Neural crest cell (in vitro differentiated cells): ENCODE measurements around the gene RIMKLB. TPM values are rescaled to one million over a fixed set of nuclear protein-coding genes. Genes with fewer than 3 reads are reported as not detected.

Source experiments
- DNase-seq: peaks from one replicate; pipeline ENCODE4 v3.0.0; 2021; ENCODE audit warnings: low read depth, mixed read lengths, low spot score
- H3K27ac Mint-ChIP-seq: one replicate; pipeline ENCODE4 v1.8.0; 2021; ENCODE audit warnings: mild to moderate bottlenecking, mixed read lengths; ENCODE audit not compliant: unreplicated experiment
- H3K27me3 Mint-ChIP-seq: 2 replicates; pipeline ENCODE4 v1.8.0; 2021; ENCODE audit warnings: low read depth, mild to moderate bottlenecking, mixed read lengths
- H3K36me3 Mint-ChIP-seq: 2 replicates; pipeline ENCODE4 v1.8.0; 2021; ENCODE audit warnings: low read depth, mild to moderate bottlenecking, mixed read lengths
- H3K4me1 Mint-ChIP-seq: 2 replicates; pipeline ENCODE4 v1.8.0; 2021; ENCODE audit warnings: mixed read lengths
- H3K4me3 Mint-ChIP-seq: one replicate; pipeline ENCODE4 v1.8.0; 2021; ENCODE audit warnings: mild to moderate bottlenecking, mixed read lengths
- H3K9me3 Mint-ChIP-seq: 2 replicates; pipeline ENCODE4 v1.8.0; 2021; ENCODE audit warnings: mixed read lengths
- total RNA-seq: library from RNA; stranded (reverse); gene quantifications from 2 replicates; pipeline ENCODE4 v1.2.1, GENCODE V29; 2021
- TF ChIP-seq, protein P1 (sequence below): fragments of 200-600 bp; sonication (generic); conservative IDR thresholded peaks from 2 replicates; pipeline ENCODE4 v1.5.0; 2021; ENCODE audit warnings: antibody characterized with exemption, mild to moderate bottlenecking

Gene RIMKLB
- total RNA-seq, 1 donor from 2014 or later = 66.1 TPM

DNA sequence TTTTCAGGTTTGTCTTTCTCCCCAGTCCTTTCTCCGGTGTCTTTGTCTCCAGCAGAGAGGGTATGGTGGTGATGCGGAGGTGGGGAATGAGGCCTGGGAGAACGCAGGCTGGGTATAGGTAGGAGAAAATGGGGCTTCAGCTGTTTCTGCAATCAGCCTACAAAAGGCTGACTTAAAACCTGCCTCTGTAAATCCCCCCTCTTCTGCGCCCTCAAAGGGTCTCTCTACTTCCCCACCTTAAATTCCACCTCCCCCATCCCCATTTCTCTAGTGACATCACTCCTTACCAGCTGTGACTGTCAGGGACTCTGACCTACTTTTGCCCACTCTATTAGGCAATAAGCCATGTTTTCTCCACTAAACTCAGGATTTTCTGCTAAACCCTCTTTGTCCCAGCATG, 8.1 kb upstream of the RIMKLB start:
- TF ChIP-seq, protein P1, sequence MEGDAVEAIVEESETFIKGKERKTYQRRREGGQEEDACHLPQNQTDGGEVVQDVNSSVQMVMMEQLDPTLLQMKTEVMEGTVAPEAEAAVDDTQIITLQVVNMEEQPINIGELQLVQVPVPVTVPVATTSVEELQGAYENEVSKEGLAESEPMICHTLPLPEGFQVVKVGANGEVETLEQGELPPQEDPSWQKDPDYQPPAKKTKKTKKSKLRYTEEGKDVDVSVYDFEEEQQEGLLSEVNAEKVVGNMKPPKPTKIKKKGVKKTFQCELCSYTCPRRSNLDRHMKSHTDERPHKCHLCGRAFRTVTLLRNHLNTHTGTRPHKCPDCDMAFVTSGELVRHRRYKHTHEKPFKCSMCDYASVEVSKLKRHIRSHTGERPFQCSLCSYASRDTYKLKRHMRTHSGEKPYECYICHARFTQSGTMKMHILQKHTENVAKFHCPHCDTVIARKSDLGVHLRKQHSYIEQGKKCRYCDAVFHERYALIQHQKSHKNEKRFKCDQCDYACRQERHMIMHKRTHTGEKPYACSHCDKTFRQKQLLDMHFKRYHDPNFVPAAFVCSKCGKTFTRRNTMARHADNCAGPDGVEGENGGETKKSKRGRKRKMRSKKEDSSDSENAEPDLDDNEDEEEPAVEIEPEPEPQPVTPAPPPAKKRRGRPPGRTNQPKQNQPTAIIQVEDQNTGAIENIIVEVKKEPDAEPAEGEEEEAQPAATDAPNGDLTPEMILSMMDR = no peak
- DNase-seq = no peak
- peaks cover 2% of the 10 kb centered on the region for H3K9me3 Mint-ChIP-seq
- H3K36me3 Mint-ChIP-seq = no peaks in the 10 kb centered on the region
- no peaks in the 10 kb centered on the region for H3K27me3 Mint-ChIP-seq
- no peak overlapping the region for H3K4me3 Mint-ChIP-seq
- no peak overlapping the region for H3K27ac Mint-ChIP-seq
- peaks cover 25% of the 10 kb centered on the region for H3K4me1 Mint-ChIP-seq

DNA sequence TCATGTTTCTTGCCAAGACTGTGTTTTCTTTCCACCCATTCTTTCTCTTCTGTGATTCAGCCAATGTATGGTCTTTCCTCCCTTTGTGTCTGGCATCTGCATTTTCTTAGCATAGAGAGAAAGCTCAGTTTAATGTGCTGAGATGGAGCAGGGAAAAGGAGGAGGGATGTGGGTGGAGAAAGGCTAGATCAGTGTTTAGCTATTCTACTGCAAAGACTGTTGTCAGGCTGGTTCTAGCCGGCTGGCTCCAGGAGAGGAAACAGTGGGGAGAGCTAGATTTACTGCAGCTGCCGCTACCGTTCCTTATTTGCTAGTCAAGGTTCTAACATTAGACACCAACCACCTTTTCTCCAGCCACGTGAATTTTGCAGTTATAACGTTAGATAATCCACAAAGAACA, 5.2 kb upstream of the RIMKLB start:
- H3K27me3 Mint-ChIP-seq = no peaks in the 10 kb centered on the region
- H3K4me1 Mint-ChIP-seq = peaks cover 37% of the 10 kb centered on the region
- peak overlapping the region; percentile 73 for H3K27ac Mint-ChIP-seq
- TF ChIP-seq, protein P1 = no peak
- H3K4me3 Mint-ChIP-seq = peak overlapping the region; percentile 77
- peak; percentile 25 for DNase-seq
- H3K36me3 Mint-ChIP-seq = no peaks in the 10 kb centered on the region
- no peaks in the 10 kb centered on the region for H3K9me3 Mint-ChIP-seq

DNA sequence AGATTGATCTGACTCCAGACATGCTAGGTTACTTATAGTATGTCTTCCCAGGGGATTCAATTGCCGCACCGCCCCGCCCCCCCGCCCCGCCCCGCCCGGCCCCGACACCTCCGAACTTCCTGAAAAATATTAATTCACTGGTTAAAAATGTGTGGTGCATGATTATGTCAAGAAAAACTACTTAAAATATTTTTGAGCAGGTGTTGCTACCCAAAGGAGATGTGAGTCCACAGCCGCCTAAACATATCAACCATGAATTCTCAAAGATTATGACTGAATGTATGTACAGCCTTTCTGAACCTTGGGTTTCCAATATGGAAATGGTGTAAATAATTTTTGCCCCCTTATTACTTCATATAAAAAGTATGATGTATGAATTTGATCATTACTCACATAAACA, 2.7 kb upstream of the RIMKLB start:
- H3K27me3 Mint-ChIP-seq = no peaks in the 10 kb centered on the region
- TF ChIP-seq, protein P1 = no peak
- no peak overlapping the region for H3K4me3 Mint-ChIP-seq
- H3K36me3 Mint-ChIP-seq = no peaks in the 10 kb centered on the region
- no peak overlapping the region for H3K27ac Mint-ChIP-seq
- no peaks in the 10 kb centered on the region for H3K9me3 Mint-ChIP-seq
- no peak for DNase-seq
- peaks cover 40% of the 10 kb centered on the region for H3K4me1 Mint-ChIP-seq

DNA sequence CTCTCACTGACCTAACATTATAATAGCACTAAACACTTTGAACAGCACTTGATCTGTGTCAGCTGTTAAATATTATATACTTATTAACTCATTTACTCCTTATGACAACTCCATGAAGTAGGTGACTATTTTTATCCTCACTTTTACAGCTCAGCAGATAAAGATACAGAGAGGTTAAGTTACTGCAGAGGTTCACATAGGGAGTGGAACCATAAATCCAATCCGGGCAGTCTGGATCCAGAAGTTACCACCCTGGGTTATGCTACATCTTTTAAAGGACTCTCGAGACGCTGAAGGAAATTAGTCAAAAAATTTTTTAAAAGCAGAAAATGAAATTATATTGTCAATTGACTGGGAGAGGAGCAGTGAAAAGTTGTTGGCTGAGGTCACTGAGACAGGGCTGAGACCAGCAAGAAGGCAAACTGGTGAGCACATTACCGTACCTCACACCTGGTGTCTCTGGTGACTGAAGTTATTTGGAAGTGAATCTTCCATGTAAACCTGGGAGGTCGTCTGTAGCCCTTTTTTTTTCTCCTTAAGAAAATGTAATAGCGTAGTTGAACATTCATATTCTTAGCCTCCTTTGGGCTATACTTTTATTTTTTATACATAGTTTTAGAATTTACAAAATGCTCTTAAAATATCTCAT, 1.2 kb upstream of the RIMKLB start:
- H3K4me3 Mint-ChIP-seq = peak overlapping the region; percentile 95
- H3K4me1 Mint-ChIP-seq = peaks cover 50% of the 10 kb centered on the region
- no peak for DNase-seq
- TF ChIP-seq, protein P1 = no peak
- H3K36me3 Mint-ChIP-seq = no peaks in the 10 kb centered on the region
- no peaks in the 10 kb centered on the region for H3K9me3 Mint-ChIP-seq
- H3K27ac Mint-ChIP-seq = peak overlapping the region; percentile 98
- H3K27me3 Mint-ChIP-seq = no peaks in the 10 kb centered on the region

DNA sequence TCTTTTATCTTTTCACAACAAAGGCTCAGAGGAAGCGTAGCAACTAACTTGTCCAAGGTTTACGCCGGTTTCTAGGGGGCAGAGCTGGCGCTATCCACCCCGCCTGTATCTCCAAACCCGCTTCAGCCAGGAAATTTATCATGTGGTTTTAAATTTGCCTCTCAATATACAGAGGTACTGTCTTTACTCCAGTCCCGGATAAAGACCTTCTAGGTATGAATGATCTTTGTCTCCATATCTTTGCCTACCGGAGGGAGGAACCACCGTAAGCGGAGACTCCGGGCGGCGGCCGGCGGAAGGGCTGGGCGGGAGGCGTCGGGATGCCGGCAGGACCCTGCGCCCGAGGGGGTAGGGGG, 693 bp upstream of the RIMKLB start:
- TF ChIP-seq, protein P1 = peak; percentile 33
- no peaks in the 10 kb centered on the region for H3K36me3 Mint-ChIP-seq
- H3K27me3 Mint-ChIP-seq = no peaks in the 10 kb centered on the region
- H3K4me3 Mint-ChIP-seq = peak overlapping the region; percentile 95
- peak overlapping the region; percentile 98 for H3K27ac Mint-ChIP-seq
- DNase-seq = peak; percentile 46
- H3K4me1 Mint-ChIP-seq = peaks cover 47% of the 10 kb centered on the region
- no peaks in the 10 kb centered on the region for H3K9me3 Mint-ChIP-seq
